A673 (cell line): ENCODE results near the gene SPACA4. TPM values are rescaled to one million over a fixed set of nuclear protein-coding genes. Genes with fewer than 3 reads are reported as not detected.
"Not testable (repeated sequence)": the region's sequence is repeated elsewhere in the genome, so short reads cannot be mapped to it uniquely, and the experiment has no call there.

Source experiments
- BruUV-seq: library from RNA; stranded (reverse); fragments of 400-500 nt; replicated peaks from 2 replicates; lab custom pipeline; 2021; lab: Mats Ljungman, UMichigan
- CTCF ChIA-PET: fragments of 300-600 bp; sonication (Branson Sonifier 250); formaldehyde crosslinking; loops from one replicate; lab custom pipeline; 2022; ENCODE audit warnings: antibody characterized with exemption; lab: Charles Lee
- POLR2A ChIA-PET: fragments of 300-600 bp; sonication (Branson Sonifier 250); formaldehyde crosslinking; loops from one replicate; lab custom pipeline; 2022; ENCODE audit warnings: antibody characterized with exemption; ENCODE audit not compliant: low non-redundant PET; lab: Charles Lee
- DNase-seq: peaks from one replicate; pipeline ENCODE4 v3.0.0-alpha.2; 2015; ENCODE audit warnings: low spot score
- H3K27ac ChIP-seq: fragments of 200-600 bp; sonication (generic); 2 replicates; pipeline ENCODE4 v1.5.1; 2016; ENCODE audit warnings: mixed run types, low read depth, mild to moderate bottlenecking, mixed read lengths, antibody characterized with exemption, low read length; ENCODE audit not compliant: poor library complexity, severe bottlenecking
- H3K27me3 ChIP-seq: fragments of 200-600 bp; sonication (generic); replicated peaks from 2 replicates; pipeline ENCODE4 v1.6.1; 2017; ENCODE audit warnings: mixed run types, low read depth, mild to moderate bottlenecking, mixed read lengths, antibody characterized with exemption, low read length; ENCODE audit not compliant: insufficient read depth, poor library complexity
- H3K36me3 ChIP-seq: fragments of 200-600 bp; sonication (generic); 2 replicates; pipeline ENCODE4 v1.6.1; 2016; ENCODE audit warnings: mixed run types, mild to moderate bottlenecking, mixed read lengths, antibody characterized with exemption, low read length; ENCODE audit not compliant: insufficient read depth, poor library complexity, severe bottlenecking
- H3K4me1 ChIP-seq: fragments of 200-600 bp; sonication (generic); 2 replicates; pipeline ENCODE4 v1.6.1; 2017; ENCODE audit warnings: mixed run types, mild to moderate bottlenecking, mixed read lengths, antibody characterized with exemption, low read length; ENCODE audit not compliant: insufficient read depth, poor library complexity, severe bottlenecking
- H3K4me3 ChIP-seq: fragments of 200-600 bp; sonication (generic); 2 replicates; pipeline ENCODE4 v1.5.1; 2016; ENCODE audit warnings: low read depth, mixed run types, mild to moderate bottlenecking, mixed read lengths, low read length; ENCODE audit not compliant: poor library complexity, severe bottlenecking
- H3K9me3 ChIP-seq: fragments of 200-600 bp; sonication (generic); 2 replicates; pipeline ENCODE4 v1.6.1; 2016; ENCODE audit warnings: mixed run types, low read depth, mild to moderate bottlenecking, mixed read lengths, antibody characterized with exemption, low read length; ENCODE audit not compliant: poor library complexity, severe bottlenecking
- CTCF ChIP-seq: fragments of 300-800, 200-600 bp; sonication (generic); conservative IDR thresholded peaks from 2 replicates; pipeline ENCODE4 v1.5.1; 2017; ENCODE audit warnings: low read depth, mild to moderate bottlenecking, antibody characterized with exemption, low read length, moderate library complexity, mixed read lengths
- EZH2 ChIP-seq: fragments of 200-600 bp; sonication (generic); IDR thresholded peaks from 2 replicates; pipeline ENCODE4 v1.6.1; 2017; ENCODE audit warnings: borderline replicate concordance, low read depth, mild to moderate bottlenecking, mixed read lengths, antibody characterized with exemption, low read length; ENCODE audit not compliant: poor library complexity, severe bottlenecking
- intact Hi-C: fragments of 100-400 bp; cut with micrococcal nuclease; formaldehyde crosslinking; loops from one replicate; pipeline ENCODE4 v1.10.0; 2022; ENCODE audit not compliant: unreplicated experiment
- total RNA-seq: library from RNA; stranded (reverse); gene quantifications from 2 replicates; pipeline ENCODE4 v1.2.3, GENCODE V29; 2021

SPACA4 gene
- total RNA-seq, 1 experiment from 2014 or later = not detected

- H3K9me3 ChIP-seq = no peaks in the 10 kb centered on the region
- no peaks in the 10 kb centered on the region for H3K36me3 ChIP-seq
- TF ChIP-seq CTCF (no peak), EZH2 (no peak)
- intact Hi-C loops = no loop called here
- POLR2A ChIA-PET = no interaction called here
- H3K27me3 ChIP-seq = no peaks in the 10 kb centered on the region
- H3K4me3 ChIP-seq = no peak overlapping the region
- H3K27ac ChIP-seq = no peak overlapping the region
- BruUV-seq = no TSS peak
- CTCF ChIA-PET = interaction anchor here (0.6 to 0.8 kb wide), 2 partner anchors 67 to 80 kb away, joined by 3 to 7 read pairs; no protein-coding TSS in a partner anchor
- no peak for DNase-seq
- peaks cover 11% of the 10 kb centered on the region for H3K4me1 ChIP-seq
These were observed 33.4 kb upstream of the SPACA4 start for GRCh38 chr19:48573163-48573505.

- intact Hi-C loops = no loop called here
These were observed 30.5 kb upstream of the SPACA4 start for GRCh38 chr19:48575931-48576622.

GRCh38 chr19:48577908-48578307 lies 28.6 kb upstream of the SPACA4 start:
- intact Hi-C loops, H3K4me3 ChIP-seq, H3K9me3 ChIP-seq, POLR2A ChIA-PET, CTCF ChIA-PET, H3K36me3 ChIP-seq, H3K4me1 ChIP-seq, BruUV-seq, H3K27ac ChIP-seq, DNase-seq, H3K27me3 ChIP-seq: not testable (repeated sequence)

More at GRCh38 chr19:48575931-48576622, 30.5 kb upstream of the SPACA4 start:
- H3K36me3 ChIP-seq = no peaks in the 10 kb centered on the region
- TF ChIP-seq EZH2 = no peak
- no peak for TF ChIP-seq CTCF
- H3K27ac ChIP-seq = no peak overlapping the region
- POLR2A ChIA-PET = no interaction called here
- H3K9me3 ChIP-seq = no peaks in the 10 kb centered on the region
- BruUV-seq = no TSS peak
- DNase-seq = no peak
- no peaks in the 10 kb centered on the region for H3K27me3 ChIP-seq
- CTCF ChIA-PET = interaction anchor here (0.7 kb wide), 1 partner anchor 184 kb away, joined by 5 read pairs; no protein-coding TSS in a partner anchor
- H3K4me1 ChIP-seq = peaks cover 6% of the 10 kb centered on the region
- no peak overlapping the region for H3K4me3 ChIP-seq

- CTCF ChIA-PET = no interaction called here
- TF ChIP-seq CTCF (no peak), EZH2 (no peak)
- Histone ChIP-seq H3K9me3 (no peaks in the 10 kb centered on the region), H3K4me3 (no peak overlapping the region), H3K27ac (no peak overlapping the region), H3K27me3 (no peaks in the 10 kb centered on the region), H3K4me1 (peaks cover 7% of the 10 kb centered on the region), H3K36me3 (no peaks in the 10 kb centered on the region)
- DNase-seq = no peak
- POLR2A ChIA-PET = no interaction called here
- no TSS peak for BruUV-seq
- intact Hi-C loops = no loop called here
These were observed 27.7 kb upstream of the SPACA4 start for GRCh38 chr19:48578891-48579290.
